ENCODE results near the gene ABCD1.

- TF ChIP-seq CTCF (IDR thresholded peaks at IDR 0.05) (no peak), POLR2A (IDR thresholded peaks at IDR 0.05) (no peak)
These were observed 30.5 kb downstream of the ABCD1 start for GRCh38 chrX:153755136-153755535.

Measured in breast epithelium (tissue), 3 donors.